Hepatocyte (in vitro differentiated cells): Measurements from ENCODE around the gene CCDC91. TPM values are rescaled to one million over a fixed set of nuclear protein-coding genes. Genes with fewer than 3 reads are reported as not detected.
"Not testable (repeated sequence)": the region's sequence is repeated elsewhere in the genome, so short reads cannot be mapped to it uniquely, and the experiment has no call there.

Experiments
- DNase-seq: peaks from one replicate; pipeline ENCODE4 v3.0.0-alpha.2; 2016; ENCODE audit warnings: low spot score
- H2AFZ ChIP-seq: fragments of 200-600 bp; sonication (generic); 2 replicates; pipeline ENCODE4 v1.6.0; 2016; ENCODE audit warnings: antibody characterized with exemption, mild to moderate bottlenecking
- H3K27ac ChIP-seq: fragments of 200-600 bp; sonication (generic); 2 replicates; pipeline ENCODE4 v1.5.1; 2016; ENCODE audit warnings: mild to moderate bottlenecking
- H3K27me3 ChIP-seq: fragments of 200-600 bp; sonication (generic); 2 replicates; pipeline ENCODE4 v1.6.1; 2016
- H3K36me3 ChIP-seq: fragments of 200-600 bp; sonication (generic); replicated peaks from 2 replicates; pipeline ENCODE4 v1.5.1; 2016; ENCODE audit warnings: low read depth; ENCODE audit not compliant: insufficient read depth
- H3K4me1 ChIP-seq: fragments of 200-600 bp; sonication (generic); 2 replicates; pipeline ENCODE4 v1.5.1; 2016; ENCODE audit warnings: mild to moderate bottlenecking, moderate library complexity; ENCODE audit not compliant: insufficient read depth
- H3K4me2 ChIP-seq: fragments of 200-600 bp; sonication (generic); 2 replicates; pipeline ENCODE4 v1.6.0; 2016
- H3K4me3 ChIP-seq: fragments of 200-600 bp; sonication (generic); 2 replicates; pipeline ENCODE4 v1.5.1; 2016; ENCODE audit warnings: mild to moderate bottlenecking
- H3K79me2 ChIP-seq: fragments of 200-600 bp; sonication (generic); 2 replicates; pipeline ENCODE4 v1.6.0; 2017; ENCODE audit warnings: mild to moderate bottlenecking
- H3K9me2 ChIP-seq: fragments of 200-600 bp; sonication (generic); replicated peaks from 2 replicates; pipeline ENCODE4 v1.6.0; 2017; ENCODE audit warnings: mild to moderate bottlenecking; ENCODE audit not compliant: insufficient read depth
- H3K9me3 ChIP-seq: fragments of 200-600 bp; sonication (generic); 2 replicates; pipeline ENCODE4 v1.5.1; 2016; ENCODE audit warnings: low read depth, mild to moderate bottlenecking
- H4K20me1 ChIP-seq: fragments of 200-600 bp; sonication (generic); 2 replicates; pipeline ENCODE4 v1.6.0; 2016; ENCODE audit warnings: mild to moderate bottlenecking; ENCODE audit not compliant: insufficient read depth, poor library complexity, severe bottlenecking
- CTCF ChIP-seq: fragments of 200-600 bp; sonication (generic); IDR thresholded peaks from 2 replicates; pipeline ENCODE4 v1.5.1; 2016; ENCODE audit warnings: antibody characterized with exemption, mild to moderate bottlenecking; ENCODE audit not compliant: poor library complexity
- EZH2 ChIP-seq: fragments of 200-600 bp; sonication (generic); IDR thresholded peaks from 2 replicates; pipeline ENCODE4 v1.6.1; 2016; ENCODE audit warnings: antibody characterized with exemption, mild to moderate bottlenecking, borderline replicate concordance
- EZH2phosphoT487 ChIP-seq: fragments of 200-600 bp; sonication (generic); IDR thresholded peaks from one replicate; pipeline ENCODE4 v1.6.1; 2018; ENCODE audit warnings: antibody characterized with exemption, mild to moderate bottlenecking, low read depth, moderate library complexity; ENCODE audit not compliant: unreplicated experiment, severe bottlenecking
- WGBS: methylation state at CpG from one replicate; pipeline ENCODE4 v1.1.6; 2016; ENCODE audit warnings: low lambda C conversion rate; ENCODE audit errors: missing lambda C conversion rate; 5-methylcytosine and 5-hydroxymethylcytosine counted together
- polyA plus RNA-seq: library from polyadenylated mRNA; unstranded; fragments of >200 nt; fragmentation: Nextera tagmentation; extraction: Ambion mirVana; gene quantifications from 2 replicates; pipeline ENCODE4 v1.2.1, GENCODE V29; 2016
- total RNA-seq: library from RNA; depleted of rRNA; stranded (reverse); fragments of >200 nt; gene quantifications from 2 replicates; pipeline ENCODE4 v1.2.3, GENCODE V29; 2014

CCDC91 gene
- total and polyA plus RNA-seq, 2 experiments from 2014 or later = 14.2 to 15.1 TPM

- Histone ChIP-seq H4K20me1 (no peaks in the 10 kb centered on the region), H3K27me3 (no peaks in the 10 kb centered on the region), H3K27ac (no peak overlapping the region), H3K79me2 (peaks cover 4% of the 10 kb centered on the region), H3K4me2 (no peak overlapping the region), H3K4me1 (no peaks in the 10 kb centered on the region), H3K9me2 (no peaks in the 10 kb centered on the region), H3K9me3 (no peaks in the 10 kb centered on the region), H3K4me3 (no peak overlapping the region), H2AFZ (no peak overlapping the region), H3K36me3 (no peaks in the 10 kb centered on the region)
- WGBS = 88% methylated on average over 3 of the region's 3 CpGs
- no peak for DNase-seq
- TF ChIP-seq EZH2 = no peak
- no peak for TF ChIP-seq EZH2phosphoT487
- no peak for TF ChIP-seq CTCF
These were observed 62.9 kb downstream of the CCDC91 start for GRCh38 chr12:28253161-28253641.

- H3K4me1 ChIP-seq = no peaks in the 10 kb centered on the region
- no peak overlapping the region for H2AFZ ChIP-seq
- H3K4me2 ChIP-seq = no peak overlapping the region
- no peak overlapping the region for H3K4me3 ChIP-seq
- no peaks in the 10 kb centered on the region for H4K20me1 ChIP-seq
- H3K27me3 ChIP-seq = no peaks in the 10 kb centered on the region
- H3K9me3 ChIP-seq = no peaks in the 10 kb centered on the region
- no peak overlapping the region for H3K27ac ChIP-seq
- H3K36me3 ChIP-seq = no peaks in the 10 kb centered on the region
- no peaks in the 10 kb centered on the region for H3K79me2 ChIP-seq
- no peak for TF ChIP-seq EZH2phosphoT487
- TF ChIP-seq CTCF = no peak
- TF ChIP-seq EZH2 = no peak
- DNase-seq = no peak
- no peaks in the 10 kb centered on the region for H3K9me2 ChIP-seq
These were observed 67.2 kb downstream of the CCDC91 start for GRCh38 chr12:28257411-28257810.

GRCh38 chr12:28258998-28259397 lies 68.7 kb downstream of the CCDC91 start:
- no peaks in the 10 kb centered on the region for H3K9me2 ChIP-seq
- no peak for DNase-seq
- TF ChIP-seq EZH2 (no peak), EZH2phosphoT487 (no peak)
- H3K27me3 ChIP-seq = no peaks in the 10 kb centered on the region
- no peaks in the 10 kb centered on the region for H4K20me1 ChIP-seq
- 95% methylated on average over 1 of the region's 1 CpG for WGBS
- H3K27ac ChIP-seq = no peak overlapping the region
- no peaks in the 10 kb centered on the region for H3K79me2 ChIP-seq
- no peak overlapping the region for H3K4me3 ChIP-seq
- no peaks in the 10 kb centered on the region for H3K9me3 ChIP-seq
- H3K36me3 ChIP-seq = no peaks in the 10 kb centered on the region
- no peak overlapping the region for H3K4me2 ChIP-seq
- no peaks in the 10 kb centered on the region for H3K4me1 ChIP-seq
- no peak overlapping the region for H2AFZ ChIP-seq

- Histone ChIP-seq H3K36me3 (no peaks in the 10 kb centered on the region), H3K27me3 (no peaks in the 10 kb centered on the region), H2AFZ (no peak overlapping the region), H3K4me1 (no peaks in the 10 kb centered on the region), H3K4me3 (no peak overlapping the region), H3K9me3 (no peaks in the 10 kb centered on the region), H3K79me2 (no peaks in the 10 kb centered on the region), H3K27ac (no peak overlapping the region), H3K4me2 (no peak overlapping the region), H4K20me1 (no peaks in the 10 kb centered on the region), H3K9me2 (no peaks in the 10 kb centered on the region)
- no peak for TF ChIP-seq EZH2phosphoT487
- no peak for TF ChIP-seq CTCF
- no peak for TF ChIP-seq EZH2
- WGBS = 89% methylated on average over 2 of the region's 2 CpGs
- no peak for DNase-seq
These were observed 75.3 kb downstream of the CCDC91 start for GRCh38 chr12:28265435-28266042.

DNA sequence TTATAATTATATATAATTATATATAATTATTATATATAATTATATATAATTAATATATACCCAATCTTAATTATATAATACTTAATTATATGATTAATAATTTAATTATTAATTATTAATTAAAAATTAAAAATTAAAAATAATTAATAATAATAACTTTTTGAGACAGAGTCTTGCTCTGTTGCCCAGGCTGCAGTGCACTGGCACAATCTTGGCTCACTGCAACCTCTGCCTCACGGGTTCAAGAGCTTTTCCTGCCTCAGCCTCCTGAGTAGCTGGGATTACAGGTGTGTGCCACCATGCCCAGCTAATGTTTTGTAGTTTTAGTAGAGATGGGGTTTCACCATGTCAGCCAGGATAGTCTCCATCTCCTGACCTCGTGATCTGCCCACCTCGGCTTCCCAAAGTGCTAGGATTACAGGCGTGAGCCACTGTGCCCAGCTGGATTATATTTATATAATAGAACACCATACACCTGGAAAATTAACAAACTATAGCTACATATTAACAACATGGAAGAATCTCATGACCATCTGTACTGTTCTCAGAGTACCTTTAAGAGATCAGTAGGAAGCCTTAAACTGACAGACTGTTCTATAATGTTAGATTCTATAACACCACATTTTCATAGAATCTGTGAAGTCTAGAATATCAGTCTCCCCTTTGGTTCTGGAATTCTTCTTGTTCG lies 77.8 kb downstream of the CCDC91 start:
- H3K36me3 ChIP-seq, H4K20me1 ChIP-seq, H3K4me3 ChIP-seq, H3K27ac ChIP-seq, H2AFZ ChIP-seq, H3K79me2 ChIP-seq, H3K9me2 ChIP-seq, H3K27me3 ChIP-seq, H3K4me1 ChIP-seq, DNase-seq, H3K9me3 ChIP-seq, H3K4me2 ChIP-seq: not testable (repeated sequence)
- 99% methylated on average over 5 of the region's 5 CpGs for WGBS
